GM18870 (cell line): Measurements from ENCODE around the gene ALDOA.
"Not testable (repeated sequence)": the region's sequence is repeated elsewhere in the genome, so short reads cannot be mapped to it uniquely, and the experiment has no call there.

ENCODE experiments used
- ATAC-seq: cut with Tn5 transposase; IDR thresholded peaks from one replicate; pipeline ENCODE4 v1.9.1; 2021; ENCODE audit warnings: moderate library complexity; ENCODE audit not compliant: unreplicated experiment

The ALDOA gene

DNA sequence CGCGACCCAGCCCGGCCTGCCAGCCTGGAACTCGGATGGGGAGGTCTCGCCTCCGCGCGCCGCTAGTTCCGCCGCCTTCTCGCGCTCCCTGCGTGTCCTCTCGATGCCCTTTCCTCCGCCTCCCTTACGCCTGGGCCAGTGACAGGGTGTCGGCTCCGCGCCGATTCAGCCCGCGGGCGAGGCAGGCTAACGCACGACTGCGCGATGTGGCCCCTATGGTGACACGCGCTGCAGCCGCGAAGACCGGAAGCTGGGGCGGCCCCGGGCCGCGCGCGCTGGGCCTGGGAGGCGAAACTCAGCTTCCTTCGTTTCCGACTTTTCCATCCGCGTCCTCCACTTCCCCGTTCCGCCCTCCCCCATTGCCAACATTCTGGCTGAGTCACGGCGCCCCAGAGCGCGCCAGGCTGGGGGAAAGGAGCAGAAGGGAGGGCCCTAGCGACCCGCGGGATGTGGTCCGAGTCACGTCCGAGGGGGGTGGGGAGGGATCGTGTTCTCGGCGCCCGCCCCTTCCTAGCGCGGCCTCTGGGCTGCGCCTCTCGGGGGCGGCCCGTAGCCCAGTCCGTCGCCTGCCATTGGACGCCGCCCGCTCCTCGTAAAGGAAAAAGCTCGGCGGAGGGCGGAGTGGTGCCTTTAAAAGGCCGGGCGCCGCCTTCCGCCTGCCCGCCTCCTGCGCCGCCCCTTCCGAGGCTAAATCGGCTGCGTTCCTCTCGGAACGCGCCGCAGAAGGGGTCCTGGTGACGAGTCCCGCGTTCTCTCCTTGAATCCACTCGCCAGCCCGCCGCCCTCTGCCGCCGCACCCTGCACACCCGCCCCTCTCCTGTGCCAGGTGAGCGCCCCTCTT, at the start of gene ALDOA:
Gene ALDOA (plus strand): TSS at position 659 of the 841 bp plus-strand sequence. CDS start 1,138 bp downstream, outside the sequence.
- ATAC-seq, result peak; percentile 61

DNA sequence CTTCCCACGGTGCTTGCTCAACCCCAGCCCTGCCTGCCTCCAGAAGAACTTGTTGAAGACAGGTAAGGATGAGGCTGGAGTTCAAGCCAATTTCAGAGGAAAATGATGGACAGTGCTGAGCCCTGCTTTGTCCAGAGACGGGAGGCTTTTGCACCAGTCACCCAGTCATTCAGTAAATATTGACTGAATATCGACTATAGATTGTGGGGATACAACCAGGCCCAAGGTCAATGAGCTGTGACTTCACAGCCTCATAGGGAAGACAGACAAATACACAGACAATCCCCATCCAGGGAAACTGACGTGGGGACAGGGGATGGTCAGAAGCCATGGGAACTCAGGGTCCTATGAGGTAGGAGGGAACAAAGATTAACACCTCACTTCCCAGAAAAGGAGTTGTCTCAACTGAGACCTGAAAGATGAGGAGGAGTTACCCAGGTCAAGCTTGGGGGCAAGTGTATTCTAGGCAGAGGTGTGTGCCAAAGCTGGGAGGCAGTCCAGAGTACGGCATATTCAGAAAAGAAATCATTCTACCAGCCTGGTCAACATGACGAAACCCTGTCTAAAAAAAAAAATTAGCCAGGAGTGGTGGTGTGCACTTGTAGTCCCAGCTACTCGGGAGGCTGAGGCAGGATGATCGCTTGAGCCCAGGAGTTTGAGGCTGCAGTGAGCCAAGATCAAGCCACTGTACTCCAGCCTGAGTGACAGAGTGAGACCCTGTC, 48.8 kb upstream of the ALDOA start:
- no peak for ATAC-seq

- no peak for ATAC-seq
Observed at GRCh38 chr16:30017277-30017656, 48.3 kb upstream of the ALDOA start.

- ATAC-seq, result not testable (repeated sequence)
Observed at GRCh38 chr16:30017937-30018336, 47.6 kb upstream of the ALDOA start.

DNA sequence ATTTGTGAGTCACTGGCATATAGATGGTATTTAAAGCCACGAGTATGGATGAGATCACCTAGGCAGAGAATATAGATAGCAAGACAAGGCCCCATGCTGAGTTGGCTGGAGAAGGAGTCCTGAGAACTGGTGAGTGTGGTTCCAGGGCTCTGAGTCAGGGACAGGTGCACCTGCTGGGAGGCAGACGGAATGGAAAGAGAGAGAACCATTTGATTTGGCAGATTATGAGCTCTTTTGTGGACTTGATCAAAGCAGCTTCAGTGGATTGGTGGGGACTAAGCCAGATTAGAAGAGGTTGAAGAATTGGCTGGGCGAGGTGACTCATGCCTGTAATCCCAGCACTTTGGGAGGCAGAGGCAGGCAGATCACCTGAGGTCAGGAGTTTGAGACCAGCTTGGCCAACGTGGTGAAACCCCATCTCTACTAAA, 46.8 kb upstream of the ALDOA start:
- ATAC-seq, result no peak

DNA sequence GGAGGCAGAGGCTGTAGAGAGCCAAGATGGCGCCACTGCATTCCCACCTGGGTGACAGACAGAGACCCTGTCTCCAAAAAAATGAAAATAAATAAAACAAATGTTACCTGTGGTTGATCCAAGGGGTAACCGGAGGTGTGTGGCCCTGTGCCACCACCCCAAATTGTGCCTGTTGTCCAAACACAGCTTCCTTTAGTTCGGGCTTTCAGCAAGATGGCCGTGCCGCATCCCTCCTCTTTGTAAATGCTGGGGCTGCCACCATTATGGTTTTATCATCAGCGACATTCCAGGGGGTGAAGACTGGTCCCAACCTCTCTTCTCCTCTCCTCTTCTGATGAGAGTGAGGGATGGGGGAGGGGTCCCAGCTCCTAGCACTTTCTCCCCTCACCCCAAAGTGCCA, 42.7 kb upstream of the ALDOA start, which contains the start of gene C16orf92:
Gene C16orf92 (plus strand): TSS at position 312 of the 400 bp plus-strand sequence. CDS start 143 bp downstream, outside the sequence.
- no peak for ATAC-seq

GRCh38 chr16:30023586-30023985, 42.0 kb upstream of the ALDOA start:
- ATAC-seq, result no peak

DNA sequence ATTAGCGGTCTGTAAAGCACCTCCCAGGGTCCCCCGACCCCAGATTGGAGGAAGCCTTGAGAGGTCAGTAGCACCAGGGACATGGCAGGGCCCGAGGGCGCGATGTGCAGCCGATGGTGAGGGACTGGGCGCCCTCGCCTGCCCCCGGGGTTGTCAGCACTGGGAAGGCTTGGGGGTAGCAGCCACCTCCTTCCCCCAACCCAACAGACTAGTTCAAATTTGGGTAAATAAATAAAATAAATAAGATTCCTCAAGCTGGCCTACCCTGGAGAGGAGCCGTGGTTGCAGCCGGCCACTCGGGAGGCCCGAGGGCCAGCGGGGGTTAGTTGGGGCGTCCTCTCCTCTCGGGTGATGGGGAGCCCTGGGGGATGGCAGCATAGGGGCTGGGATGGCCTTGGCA, 41.1 kb upstream of the ALDOA start:
- no peak for ATAC-seq

GRCh38 chr16:30025156-30025555, 40.4 kb upstream of the ALDOA start:
- ATAC-seq, result no peak

DNA sequence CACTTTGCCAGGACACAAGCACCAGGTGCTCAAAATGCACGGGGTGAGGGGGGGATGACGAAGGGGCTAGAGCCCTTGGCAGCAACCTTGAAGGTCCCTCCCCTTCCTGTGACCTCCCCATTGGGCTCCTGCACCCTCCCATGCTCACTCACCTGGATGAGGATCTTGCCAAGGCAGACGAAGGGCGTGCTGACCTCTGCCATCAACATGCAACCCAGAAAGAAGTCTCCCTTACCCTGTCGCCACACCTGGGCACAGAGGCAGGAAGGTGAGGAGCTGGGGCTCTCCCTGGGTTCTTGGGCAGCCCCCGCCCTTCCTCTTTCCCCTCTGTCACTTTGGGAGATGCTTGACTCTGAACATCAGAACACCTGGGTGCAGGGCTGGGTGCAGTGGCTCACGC, 40.0 kb upstream of the ALDOA start:
- ATAC-seq, result no peak

DNA sequence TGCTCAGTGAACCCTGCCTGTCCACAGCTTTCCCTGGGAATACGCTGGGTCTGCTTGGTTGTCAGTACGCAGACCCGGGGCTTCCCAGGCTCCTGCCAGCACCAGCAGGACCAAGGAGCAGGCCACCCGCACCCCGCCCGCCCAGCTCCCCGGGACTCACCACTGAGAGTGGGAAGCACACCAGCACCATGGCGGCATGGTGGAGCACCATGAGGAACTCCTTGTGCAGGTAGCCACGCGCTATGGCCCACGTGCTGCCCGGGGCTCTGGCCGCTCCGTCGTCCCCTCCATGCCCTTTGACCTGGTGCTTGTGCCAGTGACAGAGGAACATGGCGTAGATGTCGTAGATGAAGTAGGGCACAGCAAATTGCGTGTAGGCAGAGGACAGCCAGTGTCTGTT, 39.1 kb upstream of the ALDOA start:
- ATAC-seq, result no peak

DNA sequence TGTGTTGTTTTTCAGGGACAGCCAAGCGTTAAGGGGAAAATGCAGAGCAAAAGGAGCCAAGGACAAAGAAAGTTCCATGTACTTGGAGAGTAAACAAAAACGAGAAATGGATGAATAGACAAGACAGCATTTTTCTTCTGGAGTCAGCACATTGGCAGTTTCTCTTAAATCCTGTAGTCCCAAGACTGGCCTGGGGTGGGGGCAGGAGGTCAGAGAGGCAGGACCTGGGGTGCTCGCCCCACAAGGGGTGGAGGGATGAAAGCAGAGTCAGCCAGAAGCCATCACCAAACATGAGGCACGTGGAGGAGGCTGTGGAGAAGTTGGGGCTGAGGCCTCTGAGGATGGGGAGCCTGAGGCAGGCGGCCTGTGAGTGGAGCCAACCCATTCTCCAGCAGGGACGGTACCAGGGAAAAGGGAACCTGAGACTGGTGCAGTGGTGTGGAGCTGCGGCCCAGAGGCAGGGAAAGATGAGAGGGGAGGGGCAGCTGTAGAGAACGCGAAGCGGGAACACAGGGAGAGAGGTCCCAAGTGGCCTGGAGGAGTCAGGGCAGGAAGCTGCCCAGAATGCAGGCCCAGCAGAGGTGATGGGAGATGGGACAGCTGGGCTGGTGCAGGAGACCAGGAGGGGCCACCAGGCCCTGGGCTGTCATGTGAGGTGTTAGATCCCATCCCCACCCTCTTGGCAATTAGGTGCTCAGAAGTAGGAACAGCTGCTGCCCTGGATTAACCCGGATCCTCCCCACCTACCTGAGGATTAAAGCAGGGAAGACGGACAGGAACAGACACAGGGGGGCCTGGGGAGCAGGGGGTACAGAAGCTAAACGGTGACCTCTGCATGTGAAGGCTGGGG, 37.7 kb upstream of the ALDOA start:
- no peak for ATAC-seq

GRCh38 chr16:30028438-30029076, 37.0 kb upstream of the ALDOA start:
- ATAC-seq, result no peak

GRCh38 chr16:30030011-30030685, 35.4 kb upstream of the ALDOA start:
- ATAC-seq, result no peak

DNA sequence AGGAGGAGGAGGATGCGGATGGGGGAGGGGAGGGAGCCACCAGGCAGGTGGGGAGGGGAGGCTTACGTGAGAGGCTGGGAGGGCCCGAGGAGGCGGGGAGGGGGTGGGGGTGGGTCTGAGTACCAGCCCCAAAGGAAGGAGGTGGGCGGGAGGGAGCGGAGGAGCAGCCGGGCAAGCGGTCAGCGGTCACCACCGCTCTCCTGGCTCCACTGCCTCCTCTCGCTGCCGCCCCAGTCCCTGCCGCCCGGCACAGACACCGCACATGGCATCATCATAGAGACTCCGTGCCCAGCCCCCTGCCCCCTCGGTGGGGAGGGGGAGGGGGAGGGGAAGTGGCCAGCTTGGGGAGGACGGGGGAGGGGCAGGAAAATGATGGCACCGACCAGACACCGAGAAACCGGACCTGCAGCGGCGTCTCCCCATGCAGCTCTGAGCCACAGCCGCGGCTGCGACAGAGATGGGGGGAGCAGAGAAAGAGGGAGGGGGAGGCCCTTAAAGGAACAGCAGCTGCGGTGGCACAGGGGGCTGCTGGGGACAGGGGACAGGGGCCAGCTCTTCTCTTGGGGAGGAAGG, 34.6 kb upstream of the ALDOA start, which contains the start of gene TLCD3B:
Gene TLCD3B (minus strand): TSS at position 431 of the 573 bp plus-strand sequence. CDS start 744 bp downstream, outside the sequence.
- no peak for ATAC-seq

DNA sequence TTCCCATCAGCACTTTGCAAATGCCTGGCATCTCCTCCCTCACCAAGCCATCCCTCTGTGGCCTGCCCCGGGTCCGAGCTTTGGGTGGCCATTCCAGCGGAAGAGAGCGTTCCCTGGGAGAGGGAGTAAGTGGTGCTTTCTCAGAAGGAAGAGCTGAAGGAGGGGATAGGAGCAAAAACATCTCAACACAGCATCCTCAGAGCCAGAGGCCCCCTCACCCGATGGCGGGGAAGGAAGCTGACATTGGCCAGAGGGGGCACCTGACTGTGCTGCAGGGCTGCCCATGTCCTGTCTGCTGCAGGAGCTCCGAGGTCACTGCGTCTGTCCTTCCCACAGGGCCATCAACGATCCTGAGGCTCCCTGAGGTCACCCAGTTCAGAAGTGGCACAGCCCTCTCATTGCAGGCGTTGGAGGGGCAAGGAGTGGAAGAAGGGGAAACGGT, 34.1 kb upstream of the ALDOA start:
- ATAC-seq, result no peak

DNA sequence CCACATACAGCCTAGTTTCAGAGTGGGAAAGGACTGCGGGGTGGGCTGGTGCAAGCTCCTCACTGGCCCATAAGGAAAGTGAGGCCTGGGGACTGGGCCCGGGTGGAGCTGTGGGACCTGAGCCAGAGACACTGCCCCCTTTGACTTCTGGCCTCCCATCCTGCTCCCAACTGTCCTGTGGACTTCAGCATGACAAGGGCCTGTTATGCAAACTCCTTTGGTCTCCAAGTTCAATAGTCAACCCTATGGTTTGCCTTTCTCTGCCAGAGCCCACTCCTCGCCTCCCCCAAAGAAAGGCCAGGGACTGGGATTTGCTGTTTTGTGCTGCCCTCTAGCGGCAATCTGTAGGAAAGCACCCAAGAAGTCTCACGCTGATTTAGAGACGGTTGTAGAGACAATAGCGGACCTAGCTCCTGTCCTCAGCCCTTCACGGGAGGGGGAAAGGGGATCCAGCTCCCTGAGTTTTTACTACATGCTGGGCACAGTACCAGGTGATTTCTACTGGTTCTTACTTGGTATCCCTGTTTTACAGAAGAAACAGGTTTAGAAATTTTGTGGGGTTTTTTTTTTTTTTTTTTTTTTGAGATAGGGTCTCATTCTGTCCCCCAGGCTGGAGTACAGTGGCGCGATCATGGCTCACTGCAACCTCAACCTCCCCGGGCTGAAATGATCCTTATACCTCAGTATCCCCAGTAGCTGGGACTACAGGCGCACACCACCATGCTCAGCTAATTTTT, 33.3 kb upstream of the ALDOA start:
- ATAC-seq, result no peak

DNA sequence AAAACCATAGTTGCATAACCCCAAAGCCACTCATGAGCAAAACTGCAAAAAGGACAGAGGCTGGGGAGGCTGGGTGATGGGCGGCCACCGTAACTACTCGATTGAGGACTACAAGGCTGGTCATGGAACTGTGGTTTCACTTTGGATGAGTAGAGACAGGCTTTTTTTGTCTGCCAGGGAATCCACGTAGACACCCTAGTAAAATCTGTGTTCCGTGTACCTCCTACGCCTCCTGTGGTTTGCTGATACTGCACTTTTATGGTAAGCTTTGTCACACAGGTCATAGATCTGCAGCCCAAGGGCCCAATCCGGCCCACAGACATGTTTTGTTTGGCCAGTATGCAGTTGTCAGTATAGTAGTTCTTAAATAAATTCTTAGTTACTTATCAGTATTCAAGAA, 32.3 kb upstream of the ALDOA start:
- no peak for ATAC-seq

DNA sequence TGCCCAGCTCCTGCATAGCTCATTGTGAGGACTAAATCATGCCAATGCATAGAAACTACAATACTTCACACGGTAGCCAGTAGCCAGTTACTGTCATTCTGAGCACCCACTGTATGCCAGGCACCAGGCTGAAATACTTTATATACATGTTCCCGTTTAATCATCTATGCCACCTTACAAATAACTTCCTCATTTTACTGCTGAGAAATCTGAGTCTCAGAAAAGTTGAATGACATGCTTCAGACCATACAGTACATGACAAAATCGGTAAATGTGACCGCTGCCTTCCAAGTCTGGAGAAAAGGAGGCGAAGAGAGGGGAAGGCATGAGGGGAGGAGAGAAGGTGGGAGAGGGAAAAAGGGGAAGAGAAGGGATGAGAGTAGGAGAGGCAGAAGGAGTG, 25.3 kb upstream of the ALDOA start:
- ATAC-seq, result no peak
